SK-N-MC (cell line): ENCODE results near the gene NHLRC2.

ENCODE experiments used
- EZH2 ChIP-seq: fragments of 200-600 bp; sonication (generic); IDR thresholded peaks from one replicate; pipeline ENCODE4 v1.6.1; 2017; ENCODE audit warnings: antibody characterized with exemption
- POLR2AphosphoS5 ChIP-seq: IDR thresholded peaks from 2 replicates; pipeline ENCODE4 v1.6.1; 2012; ENCODE audit warnings: mild to moderate bottlenecking, low read depth, low read length, borderline replicate concordance

- no peak for TF ChIP-seq EZH2
- no peak for TF ChIP-seq POLR2AphosphoS5
These were observed 2.7 kb downstream of the NHLRC2 start for GRCh38 chr10:113857210-113857609.
